Omental fat pad (tissue), 4 donors: ENCODE measurements around the gene RAD17. TPM values are rescaled to one million over a fixed set of nuclear protein-coding genes. Genes with fewer than 3 reads are reported as not detected.
"Not testable (repeated sequence)": the region's sequence is repeated elsewhere in the genome, so short reads cannot be mapped to it uniquely, and the experiment has no call there.

ENCODE experiments used
- ATAC-seq: fragments of 150-250 bp; one replicate; pipeline ENCODE4 v1.9.1; 2016; ENCODE audit warnings: mild to moderate bottlenecking, moderate library complexity; ENCODE audit not compliant: low FRiP score
- DNase-seq: peaks from one replicate; pipeline ENCODE4 v3.0.0-alpha.2; 2019; ENCODE audit warnings: low spot score
- total RNA-seq, 4 donors: library from RNA; depleted of rRNA; stranded (reverse); fragments of >200 nt; gene quantifications; one replicate each; pipeline ENCODE4 v1.1.0, GENCODE V29; 2016
- TF ChIP-seq, protein P1 (sequence below), 3 donors: fragments of 450-650 bp; IDR thresholded peaks; one replicate each; pipeline ENCODE4 v1.5.1; 2016 to 2017; ENCODE audit warnings: antibody characterized with exemption in 3 of 3, mild to moderate bottlenecking in 3 of 3, moderate library complexity in 2 of 3

The RAD17 gene
- total RNA-seq, 4 donors from 2014 or later = 9.6 to 22.4 (median 11.4) TPM

DNA sequence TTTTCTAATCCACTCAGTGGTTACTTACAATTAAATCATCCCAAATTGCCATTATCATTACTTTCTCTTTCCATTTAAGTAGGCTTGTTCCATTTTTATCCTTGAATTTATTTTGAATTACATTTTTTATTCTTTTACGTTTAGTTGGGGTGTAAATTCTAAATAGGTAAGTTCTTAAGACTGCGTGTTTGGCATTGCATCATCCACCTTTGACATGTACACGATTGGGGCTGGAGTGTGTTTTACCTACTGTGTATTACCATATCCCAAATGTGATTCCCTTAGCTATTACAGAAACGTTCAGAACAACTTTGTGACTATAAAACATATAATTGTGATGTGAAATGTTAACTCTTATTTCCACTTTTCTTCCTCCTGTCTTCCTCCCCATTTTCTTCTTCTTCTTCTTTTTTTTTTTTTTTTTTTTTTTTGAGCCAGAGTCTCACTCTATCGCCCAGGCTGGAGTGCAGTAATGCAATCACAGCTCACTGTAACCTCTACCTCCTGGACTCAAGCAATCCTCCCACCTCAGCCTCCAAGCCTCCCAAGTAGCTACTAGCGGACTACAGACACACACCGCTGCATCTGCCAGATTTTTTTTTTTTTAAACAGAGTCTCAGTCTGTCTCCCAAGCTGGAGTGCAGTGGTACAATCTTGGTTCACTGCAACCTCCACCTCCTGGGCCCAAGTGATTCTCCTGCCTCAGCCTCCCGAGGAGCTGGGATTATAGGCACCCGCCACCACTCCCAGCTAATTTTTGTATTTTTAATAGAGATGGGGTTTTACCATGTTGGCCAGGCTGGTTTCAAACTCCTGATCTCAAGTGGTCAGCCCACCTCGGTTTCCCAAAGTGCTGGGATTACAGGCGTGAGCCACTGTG is 62.0 kb downstream of the RAD17 start:
- TF ChIP-seq, protein P1, sequence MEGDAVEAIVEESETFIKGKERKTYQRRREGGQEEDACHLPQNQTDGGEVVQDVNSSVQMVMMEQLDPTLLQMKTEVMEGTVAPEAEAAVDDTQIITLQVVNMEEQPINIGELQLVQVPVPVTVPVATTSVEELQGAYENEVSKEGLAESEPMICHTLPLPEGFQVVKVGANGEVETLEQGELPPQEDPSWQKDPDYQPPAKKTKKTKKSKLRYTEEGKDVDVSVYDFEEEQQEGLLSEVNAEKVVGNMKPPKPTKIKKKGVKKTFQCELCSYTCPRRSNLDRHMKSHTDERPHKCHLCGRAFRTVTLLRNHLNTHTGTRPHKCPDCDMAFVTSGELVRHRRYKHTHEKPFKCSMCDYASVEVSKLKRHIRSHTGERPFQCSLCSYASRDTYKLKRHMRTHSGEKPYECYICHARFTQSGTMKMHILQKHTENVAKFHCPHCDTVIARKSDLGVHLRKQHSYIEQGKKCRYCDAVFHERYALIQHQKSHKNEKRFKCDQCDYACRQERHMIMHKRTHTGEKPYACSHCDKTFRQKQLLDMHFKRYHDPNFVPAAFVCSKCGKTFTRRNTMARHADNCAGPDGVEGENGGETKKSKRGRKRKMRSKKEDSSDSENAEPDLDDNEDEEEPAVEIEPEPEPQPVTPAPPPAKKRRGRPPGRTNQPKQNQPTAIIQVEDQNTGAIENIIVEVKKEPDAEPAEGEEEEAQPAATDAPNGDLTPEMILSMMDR (IDR thresholded peaks at IDR 0.05) = no peak
- ATAC-seq = no peak
- DNase-seq = no peak

DNA sequence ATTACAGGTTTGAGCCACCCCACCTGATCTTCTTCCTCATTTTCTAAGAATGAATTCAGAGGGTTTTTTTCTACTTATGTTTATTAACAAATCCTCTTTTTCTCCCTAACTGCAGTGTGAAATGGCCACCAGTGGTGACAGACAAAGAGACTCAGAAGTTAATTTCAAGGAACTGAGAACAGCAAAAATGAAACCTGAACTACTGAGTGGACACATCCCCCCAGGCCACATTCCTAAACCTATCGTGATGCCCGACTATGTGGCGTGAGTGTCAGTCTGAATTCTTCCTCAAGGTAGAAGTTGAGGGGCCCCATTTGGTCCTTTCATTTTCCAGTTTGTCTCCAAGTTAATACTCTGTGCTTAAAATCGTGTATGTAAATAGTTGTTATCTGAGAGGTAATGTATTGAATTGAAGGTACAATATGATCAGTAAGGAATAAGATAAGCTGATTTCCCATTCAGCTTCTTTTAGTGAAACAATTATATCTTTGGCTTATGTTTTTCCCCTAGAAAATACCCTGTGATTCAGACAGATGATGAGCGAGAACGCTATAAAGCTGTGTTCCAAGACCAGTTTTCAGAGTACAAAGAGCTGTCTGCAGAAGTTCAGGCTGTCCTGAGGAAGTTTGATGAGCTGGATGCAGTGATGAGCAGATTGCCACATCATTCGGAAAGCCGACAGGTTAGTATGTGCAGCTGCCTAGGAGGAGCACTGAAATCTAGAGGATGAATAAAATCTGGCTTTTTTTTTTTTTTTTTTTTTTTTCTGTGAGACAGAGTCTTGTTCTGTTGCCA is 63.0 kb downstream of the RAD17 start:
- ATAC-seq (no peak), DNase-seq (no peak)
- TF ChIP-seq, protein P1 (IDR thresholded peaks at IDR 0.05) = no peak

DNA sequence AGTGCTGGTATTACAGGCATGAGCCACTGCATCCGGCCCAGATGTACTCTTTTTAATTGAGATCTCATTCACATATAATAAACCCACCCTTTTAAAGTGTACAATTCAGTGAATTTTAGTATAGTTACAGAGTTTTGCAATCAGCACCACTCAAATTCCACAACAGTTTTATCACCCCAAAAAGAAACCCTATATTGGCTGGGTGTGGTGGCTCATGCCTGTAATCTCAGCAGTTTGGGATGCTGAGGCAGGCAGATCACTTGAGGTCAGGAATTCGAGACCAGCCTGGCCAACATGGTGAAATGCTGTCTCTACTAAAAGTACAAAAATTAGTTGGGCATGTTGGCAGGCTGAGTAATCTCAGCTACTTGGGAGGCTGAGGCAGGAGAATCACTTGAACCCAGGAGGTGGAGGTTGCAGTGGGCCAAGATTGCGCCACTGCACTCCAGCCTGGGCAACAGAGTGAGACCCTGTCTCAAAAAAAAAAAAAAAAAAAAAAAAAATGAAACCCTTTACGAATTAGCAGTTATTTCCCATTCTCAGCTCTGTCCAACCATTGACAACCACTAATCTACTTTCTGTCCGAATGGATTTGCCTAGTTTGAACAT is 65.8 kb downstream of the RAD17 start:
- not testable (repeated sequence) for ATAC-seq

DNA sequence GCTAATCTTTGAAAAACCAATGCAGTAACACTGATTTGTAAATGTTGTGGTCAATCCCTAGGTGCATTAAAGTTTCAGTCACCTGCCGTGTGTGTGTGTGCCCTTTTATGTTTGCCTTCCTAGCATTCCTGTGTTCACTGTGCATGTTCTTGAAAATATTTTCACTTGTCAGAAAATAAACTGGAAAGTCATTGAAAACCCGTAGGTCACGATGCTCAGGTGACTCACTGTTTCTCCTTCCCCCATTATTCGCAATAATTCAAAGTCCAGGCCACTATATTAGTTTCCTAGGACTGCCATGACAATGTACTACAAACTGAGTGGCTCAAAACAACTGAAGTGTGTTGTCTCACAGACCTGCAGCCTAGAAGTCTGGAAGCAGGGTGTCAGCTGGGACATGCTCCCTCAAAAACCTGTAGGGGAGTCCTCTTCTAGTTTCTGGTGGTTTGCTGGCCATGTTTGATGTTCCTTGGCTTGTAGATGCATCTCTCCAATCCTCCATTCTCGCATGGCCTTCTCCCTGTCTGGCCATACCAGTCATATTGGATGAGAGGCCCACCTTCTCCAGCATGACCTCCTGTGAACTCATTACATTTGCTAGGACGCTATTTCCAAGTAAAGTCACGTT is 74.6 kb downstream of the RAD17 start:
- TF ChIP-seq, protein P1 (IDR thresholded peaks at IDR 0.05) = no peak
- ATAC-seq (no peak), DNase-seq (no peak)

More for the DNA sequence above, 65.8 kb downstream of the RAD17 start:
- DNase-seq = not testable (repeated sequence)

DNA sequence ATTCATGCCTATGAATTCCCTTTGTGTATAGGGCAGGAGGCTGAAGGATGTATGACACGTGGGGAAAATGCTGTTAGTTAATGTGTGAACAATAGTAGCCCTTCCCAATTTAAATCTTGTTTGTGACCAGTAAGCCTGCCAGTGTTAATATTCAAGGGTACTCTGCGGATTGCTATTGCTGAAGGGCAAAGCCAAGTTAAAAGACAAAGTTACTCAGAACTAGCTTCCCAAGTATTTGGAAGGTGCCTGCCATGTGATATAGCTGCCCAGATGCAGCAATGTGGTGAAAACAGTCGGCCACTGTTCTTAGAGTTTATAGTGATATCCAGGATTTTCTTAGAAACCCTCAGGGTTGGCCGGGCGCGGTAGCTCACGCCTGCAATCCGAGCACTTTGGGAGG is 79.9 kb downstream of the RAD17 start:
- ATAC-seq = no peak
- no peak for DNase-seq
- TF ChIP-seq, protein P1 (IDR thresholded peaks at IDR 0.05) = no peak

DNA sequence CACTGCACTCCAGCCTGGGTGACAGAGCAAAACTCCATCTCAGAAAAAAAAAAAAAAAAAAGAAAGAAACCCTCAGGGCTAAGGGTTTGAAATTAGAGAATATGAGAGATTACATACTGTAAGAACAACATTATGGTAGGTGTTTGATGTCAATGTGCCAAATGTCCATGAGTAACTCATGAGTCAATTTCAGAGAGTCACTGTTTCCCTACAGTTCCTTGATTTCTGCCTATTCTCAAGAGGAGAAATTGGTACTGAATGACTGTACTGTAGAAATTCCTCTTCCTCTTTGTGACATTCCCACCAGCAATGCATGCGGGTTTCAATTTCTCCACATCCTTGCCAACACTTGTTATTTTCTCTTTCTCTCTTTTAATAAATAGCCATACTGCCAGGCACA is 80.5 kb downstream of the RAD17 start:
- ATAC-seq (no peak), DNase-seq (no peak)
- TF ChIP-seq, protein P1 (IDR thresholded peaks at IDR 0.05) = no peak

DNA sequence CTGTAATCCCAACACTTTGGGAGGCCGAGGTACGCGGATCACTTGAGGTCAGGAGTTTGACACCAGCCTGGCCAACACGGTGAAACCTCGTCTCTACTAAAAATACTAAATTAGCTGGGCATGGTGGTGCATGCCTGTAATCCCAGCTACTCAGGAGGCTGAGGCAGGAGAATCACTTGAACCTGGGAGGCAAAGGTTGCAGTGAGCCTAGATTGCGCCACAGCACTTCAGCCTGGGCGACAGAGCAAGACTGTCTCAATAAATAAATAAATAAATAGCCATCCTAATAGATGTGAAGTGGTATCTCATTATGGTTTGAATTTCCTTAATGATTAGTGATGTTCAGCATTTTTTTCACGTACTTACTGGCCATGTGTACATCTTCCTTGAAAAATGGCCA is 80.9 kb downstream of the RAD17 start:
- not testable (repeated sequence) for ATAC-seq, DNase-seq
